Suprapubic skin (tissue), 4 donors: ENCODE measurements around the gene IFT27. TPM values are rescaled to one million over a fixed set of nuclear protein-coding genes. Genes with fewer than 3 reads are reported as not detected.

Experiments
- DNase-seq, 2 donors: peaks; one replicate each; pipeline ENCODE4 v3.0.0-alpha.2; 2019; ENCODE audit warnings: low spot score in 2 of 2
- H3K27ac ChIP-seq: fragments of 200-600 bp; sonication (generic); one replicate; pipeline ENCODE4 v1.5.1; 2019
- H3K27me3 ChIP-seq: fragments of 200-600 bp; sonication (generic); one replicate; pipeline ENCODE4 v1.5.1; 2019
- H3K36me3 ChIP-seq: fragments of 200-600 bp; sonication (generic); one replicate; pipeline ENCODE4 v1.5.1; 2019
- H3K4me1 ChIP-seq: fragments of 200-600 bp; sonication (generic); one replicate; pipeline ENCODE4 v1.5.1; 2019
- H3K4me3 ChIP-seq: fragments of 200-600 bp; sonication (generic); one replicate; pipeline ENCODE4 v1.5.1; 2019; ENCODE audit warnings: mild to moderate bottlenecking
- H3K9me3 ChIP-seq: fragments of 200-600 bp; sonication (generic); one replicate; pipeline ENCODE4 v1.5.1; 2019
- EP300 ChIP-seq: sonication (generic); formaldehyde crosslinking; IDR thresholded peaks from one replicate; pipeline ENCODE4 v1.6.1; 2017; ENCODE audit warnings: antibody characterized with exemption
- POLR2A ChIP-seq, 2 donors: fragments of 450-650 bp; IDR thresholded peaks; one replicate each; pipeline ENCODE4 v1.6.1; 2017; ENCODE audit warnings: antibody characterized with exemption in 2 of 2, mild to moderate bottlenecking in 2 of 2, moderate library complexity in 2 of 2
- POLR2AphosphoS5 ChIP-seq, 3 donors: sonication (generic); formaldehyde crosslinking; IDR thresholded peaks; one replicate each; pipeline ENCODE4 v1.6.1; 2017; ENCODE audit warnings: antibody characterized with exemption in 3 of 3
- WGBS: methylation state at CpG from one replicate; pipeline ENCODE4 v1.1.5; 2018; 5-methylcytosine and 5-hydroxymethylcytosine counted together
- total RNA-seq, 4 donors: library from RNA; depleted of rRNA; stranded (reverse); fragments of >200 nt; gene quantifications; one replicate each; pipeline ENCODE4 v1.1.0, GENCODE V29; 2016
- TF ChIP-seq, protein P1 (sequence below), 2 donors: fragments of 200-600 bp in 1 of 2; fragments of 450-650 bp in 1 of 2; sonication (generic) in 1 of 2; IDR thresholded peaks; one replicate each; pipeline ENCODE4 v1.5.1; 2016 to 2019; ENCODE audit warnings: antibody characterized with exemption in 2 of 2, mild to moderate bottlenecking in 1 of 2, moderate library complexity in 1 of 2

Gene IFT27
- total RNA-seq, 4 donors from 2014 or later, result 8.2 to 29.0 (median 17.7) TPM

DNA sequence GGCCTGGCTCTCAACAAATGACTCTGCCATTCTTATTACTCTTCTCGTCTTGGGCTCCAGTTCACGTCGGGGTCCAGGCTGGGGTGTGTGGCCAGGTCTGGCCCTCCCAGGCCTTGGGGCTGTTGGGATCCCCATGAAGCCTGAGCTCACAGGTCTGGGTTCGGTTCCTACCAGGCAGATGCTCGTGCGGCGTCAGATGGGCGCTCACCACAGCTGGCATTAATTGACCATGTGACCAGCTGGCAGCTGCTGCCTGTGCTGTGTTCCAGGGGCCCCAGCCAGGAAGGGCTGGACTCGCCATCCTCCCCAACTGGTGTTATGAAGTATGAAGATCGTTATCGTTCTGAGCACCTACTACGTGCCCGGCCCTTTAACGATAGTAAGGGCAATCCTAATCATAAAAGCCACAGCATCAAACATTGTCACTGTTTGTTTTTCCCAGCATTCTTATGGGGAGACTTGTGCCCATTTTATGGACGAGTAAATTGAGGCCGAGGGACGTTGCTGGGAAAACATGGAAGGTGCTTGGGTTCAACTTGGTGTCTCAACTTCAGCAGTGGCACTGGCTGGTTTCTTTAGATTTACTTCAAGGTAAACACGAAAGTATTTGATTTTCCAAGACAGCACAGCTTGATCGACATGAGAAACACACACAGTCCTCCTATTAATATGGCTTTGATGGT is 45.6 kb downstream of the IFT27 start:
- H3K27me3 ChIP-seq, result peaks cover 36% of the 10 kb centered on the region
- H3K27ac ChIP-seq, result no peak overlapping the region
- TF ChIP-seq EP300, result no peak
- TF ChIP-seq POLR2AphosphoS5 (IDR thresholded peaks at IDR 0.05), result no peak
- TF ChIP-seq, protein P1, sequence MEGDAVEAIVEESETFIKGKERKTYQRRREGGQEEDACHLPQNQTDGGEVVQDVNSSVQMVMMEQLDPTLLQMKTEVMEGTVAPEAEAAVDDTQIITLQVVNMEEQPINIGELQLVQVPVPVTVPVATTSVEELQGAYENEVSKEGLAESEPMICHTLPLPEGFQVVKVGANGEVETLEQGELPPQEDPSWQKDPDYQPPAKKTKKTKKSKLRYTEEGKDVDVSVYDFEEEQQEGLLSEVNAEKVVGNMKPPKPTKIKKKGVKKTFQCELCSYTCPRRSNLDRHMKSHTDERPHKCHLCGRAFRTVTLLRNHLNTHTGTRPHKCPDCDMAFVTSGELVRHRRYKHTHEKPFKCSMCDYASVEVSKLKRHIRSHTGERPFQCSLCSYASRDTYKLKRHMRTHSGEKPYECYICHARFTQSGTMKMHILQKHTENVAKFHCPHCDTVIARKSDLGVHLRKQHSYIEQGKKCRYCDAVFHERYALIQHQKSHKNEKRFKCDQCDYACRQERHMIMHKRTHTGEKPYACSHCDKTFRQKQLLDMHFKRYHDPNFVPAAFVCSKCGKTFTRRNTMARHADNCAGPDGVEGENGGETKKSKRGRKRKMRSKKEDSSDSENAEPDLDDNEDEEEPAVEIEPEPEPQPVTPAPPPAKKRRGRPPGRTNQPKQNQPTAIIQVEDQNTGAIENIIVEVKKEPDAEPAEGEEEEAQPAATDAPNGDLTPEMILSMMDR (IDR thresholded peaks at IDR 0.05), result no peak
- TF ChIP-seq POLR2A (IDR thresholded peaks at IDR 0.05), result no peak
- H3K4me1 ChIP-seq, result no peaks in the 10 kb centered on the region
- H3K4me3 ChIP-seq, result no peak overlapping the region
- peak in 1 of 2 donors; percentile 44 for DNase-seq
- WGBS, result 82% methylated on average over 15 of the region's 19 CpGs
- no peaks in the 10 kb centered on the region for H3K9me3 ChIP-seq
- H3K36me3 ChIP-seq, result no peaks in the 10 kb centered on the region

DNA sequence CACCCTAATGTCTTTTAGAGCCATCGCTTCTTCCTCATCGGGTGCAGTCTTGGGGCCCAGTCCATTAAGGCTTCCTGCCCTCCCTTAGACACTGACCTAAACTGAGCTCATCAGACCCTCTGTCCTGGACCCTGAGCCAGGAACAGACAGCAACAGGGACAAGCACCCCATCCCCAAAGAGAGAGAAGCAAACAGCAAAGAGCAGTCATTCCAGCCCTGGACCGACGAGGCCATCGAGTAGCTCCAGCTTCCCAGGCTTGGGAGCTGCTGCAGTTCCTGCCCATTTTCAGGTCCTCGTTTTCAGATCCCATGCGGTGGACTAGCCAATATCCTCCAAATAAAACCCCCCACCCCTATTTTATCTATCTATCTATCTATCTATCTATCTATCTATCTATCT is 46.6 kb downstream of the IFT27 start:
- TF ChIP-seq, protein P1 (IDR thresholded peaks at IDR 0.05), result no peak
- TF ChIP-seq POLR2A (IDR thresholded peaks at IDR 0.05), result no peak
- no peak for TF ChIP-seq EP300
- TF ChIP-seq POLR2AphosphoS5 (IDR thresholded peaks at IDR 0.05), result no peak
- no peak overlapping the region for H3K4me3 ChIP-seq
- peak in 1 of 2 donors; percentile 37 for DNase-seq
- H3K9me3 ChIP-seq, result no peaks in the 10 kb centered on the region
- H3K4me1 ChIP-seq, result no peaks in the 10 kb centered on the region
- no peaks in the 10 kb centered on the region for H3K36me3 ChIP-seq
- no peak overlapping the region for H3K27ac ChIP-seq
- H3K27me3 ChIP-seq, result peaks cover 41% of the 10 kb centered on the region
- WGBS, result 69% methylated on average over 7 of the region's 7 CpGs

DNA sequence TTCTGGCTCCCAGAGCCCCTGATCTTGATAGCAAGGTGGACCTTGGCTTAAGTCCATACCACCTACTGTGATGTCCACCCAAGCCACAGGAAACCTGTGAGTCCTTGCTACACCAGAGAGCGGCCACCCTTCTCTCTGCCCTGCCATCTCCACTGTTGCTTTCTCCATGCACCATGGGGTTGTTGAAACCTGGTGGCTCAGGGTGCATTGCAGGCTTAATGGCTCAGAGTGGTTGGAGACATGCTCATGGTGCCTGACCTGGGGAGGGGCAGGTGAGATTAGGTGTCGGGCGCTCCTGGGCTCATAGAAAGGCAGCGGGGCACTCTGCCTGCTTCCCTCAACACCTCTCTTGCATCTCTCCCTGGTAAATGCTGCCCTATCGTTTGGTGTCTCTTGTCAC is 47.4 kb downstream of the IFT27 start:
- Histone ChIP-seq H3K36me3 (no peaks in the 10 kb centered on the region), H3K27ac (no peak overlapping the region), H3K9me3 (no peaks in the 10 kb centered on the region), H3K4me1 (no peaks in the 10 kb centered on the region), H3K27me3 (peaks cover 49% of the 10 kb centered on the region), H3K4me3 (no peak overlapping the region)
- 76% methylated on average over 3 of the region's 5 CpGs for WGBS
- TF ChIP-seq EP300, result no peak
- no peak for TF ChIP-seq POLR2A (IDR thresholded peaks at IDR 0.05)
- TF ChIP-seq, protein P1 (IDR thresholded peaks at IDR 0.05), result no peak
- TF ChIP-seq POLR2AphosphoS5 (IDR thresholded peaks at IDR 0.05), result no peak
- DNase-seq, result peak in 1 of 2 donors; percentile 40

DNA sequence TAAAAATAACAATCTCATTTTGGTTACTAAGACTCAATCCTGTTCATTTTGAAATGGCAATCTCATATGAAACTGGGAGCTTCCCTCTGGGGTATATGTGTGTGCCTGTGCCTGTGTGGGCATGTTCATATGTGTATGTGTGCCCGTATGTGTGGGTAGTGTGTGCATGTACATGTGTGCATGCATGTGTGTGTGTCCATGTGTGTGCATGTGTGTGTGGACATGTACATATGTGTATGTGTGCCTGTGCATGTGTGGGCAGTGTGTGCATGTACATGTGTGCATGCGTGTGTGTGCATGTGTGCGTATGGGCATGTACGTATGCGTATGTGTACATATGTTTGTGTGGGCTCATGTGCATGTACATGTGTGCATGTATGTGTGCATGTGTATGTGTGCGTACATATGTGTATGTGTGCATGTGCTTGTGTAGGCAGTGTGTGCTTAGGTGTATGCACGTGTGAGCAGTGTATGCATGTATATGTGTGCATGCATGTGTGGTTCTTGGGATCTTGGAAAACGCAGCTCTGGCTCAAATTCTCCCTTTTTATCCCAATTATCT is 47.9 kb downstream of the IFT27 start:
- H3K4me3 ChIP-seq, result no peak overlapping the region
- peak in 1 of 2 donors; percentile 15 for DNase-seq
- H3K27ac ChIP-seq, result no peak overlapping the region
- peaks cover 54% of the 10 kb centered on the region for H3K27me3 ChIP-seq
- H3K36me3 ChIP-seq, result no peaks in the 10 kb centered on the region
- no peaks in the 10 kb centered on the region for H3K9me3 ChIP-seq
- no peak for TF ChIP-seq EP300
- no peak for TF ChIP-seq POLR2A (IDR thresholded peaks at IDR 0.05)
- no peak for TF ChIP-seq POLR2AphosphoS5 (IDR thresholded peaks at IDR 0.05)
- TF ChIP-seq, protein P1 (IDR thresholded peaks at IDR 0.05), result no peak
- H3K4me1 ChIP-seq, result no peaks in the 10 kb centered on the region
- WGBS, result 79% methylated on average over 8 of the region's 8 CpGs

DNA sequence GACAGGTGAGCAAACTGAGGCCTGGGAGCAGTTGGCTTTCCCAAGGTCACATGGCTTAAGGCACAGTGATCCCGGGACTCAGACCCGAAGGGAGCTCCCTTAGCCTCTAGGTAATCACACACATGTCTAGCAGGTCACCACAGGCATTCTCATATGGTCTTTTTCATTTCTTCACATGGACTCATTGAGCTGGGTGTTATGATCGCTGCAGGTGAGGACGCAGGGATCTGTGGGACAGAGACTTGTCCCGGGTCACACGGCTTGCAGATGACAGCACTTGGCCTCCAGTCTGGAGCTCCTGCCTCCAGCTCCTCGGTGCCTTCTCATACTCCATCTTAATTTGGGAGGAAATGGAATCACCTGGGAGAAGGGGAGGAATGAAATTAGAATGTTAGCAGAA is 48.8 kb downstream of the IFT27 start:
- H3K27ac ChIP-seq, result no peak overlapping the region
- DNase-seq, result peak in 1 of 2 donors; percentile 55
- TF ChIP-seq POLR2AphosphoS5 (IDR thresholded peaks at IDR 0.05), result no peak
- TF ChIP-seq POLR2A (IDR thresholded peaks at IDR 0.05), result no peak
- no peak for TF ChIP-seq EP300
- TF ChIP-seq, protein P1 (IDR thresholded peaks at IDR 0.05), result no peak
- peaks cover 57% of the 10 kb centered on the region for H3K27me3 ChIP-seq
- no peaks in the 10 kb centered on the region for H3K4me1 ChIP-seq
- H3K4me3 ChIP-seq, result no peak overlapping the region
- no peaks in the 10 kb centered on the region for H3K36me3 ChIP-seq
- 79% methylated on average over 6 of the region's 7 CpGs for WGBS
- no peaks in the 10 kb centered on the region for H3K9me3 ChIP-seq
